ENCODE data around the gene CMC1. TPM values are rescaled to one million over a fixed set of nuclear protein-coding genes. Genes with fewer than 3 reads are reported as not detected.

CMC1 gene
- total RNA-seq, 4 donors from 2014 or later, result 7.0 to 39.6 (median 16.1) TPM

GRCh38 chr3:28343144-28343543 lies 101.7 kb downstream of the CMC1 start:
- H3K27me3 ChIP-seq, result no peaks in the 10 kb centered on the region
- H3K4me3 ChIP-seq, result no peak overlapping the region
- no peaks in the 10 kb centered on the region for H3K9me3 ChIP-seq
- no peak overlapping the region for H3K27ac ChIP-seq
- TF ChIP-seq CTCF (IDR thresholded peaks at IDR 0.05) (peak in 1 of 6 experiments; percentile 5), POLR2A (IDR thresholded peaks at IDR 0.05) (no peak)
- H3K4me1 ChIP-seq, result peaks cover 0 to 30% (median 0%) of the 10 kb centered on the region in 4 donors
- peaks cover 0 to 19% (median 0%) of the 10 kb centered on the region in 3 donors for H3K36me3 ChIP-seq
- no peak for DNase-seq

GRCh38 chr3:28345690-28346089 lies 104.3 kb downstream of the CMC1 start:
- no peak overlapping the region for H3K27ac ChIP-seq
- DNase-seq, result no peak
- no peaks in the 10 kb centered on the region for H3K9me3 ChIP-seq
- H3K4me1 ChIP-seq, result peaks cover 0 to 39% (median 0%) of the 10 kb centered on the region in 4 donors
- H3K36me3 ChIP-seq, result no peaks in the 10 kb centered on the region
- no peaks in the 10 kb centered on the region for H3K27me3 ChIP-seq
- H3K4me3 ChIP-seq, result no peak overlapping the region
- TF ChIP-seq POLR2A (IDR thresholded peaks at IDR 0.05) (no peak), CTCF (IDR thresholded peaks at IDR 0.05) (no peak)

- H3K27me3 ChIP-seq, result no peaks in the 10 kb centered on the region
- H3K27ac ChIP-seq, result peak overlapping the region; percentile 93 to 96 (median 95)
- DNase-seq, result no peak
- no peak for TF ChIP-seq CTCF (IDR thresholded peaks at IDR 0.05)
- H3K36me3 ChIP-seq, result no peaks in the 10 kb centered on the region
- no peaks in the 10 kb centered on the region for H3K9me3 ChIP-seq
- H3K4me1 ChIP-seq, result peaks cover 0 to 37% (median 0%) of the 10 kb centered on the region in 4 donors
- H3K4me3 ChIP-seq, result peak overlapping the region; percentile 71 to 90 (median 78)
These were observed 106.2 kb downstream of the CMC1 start for GRCh38 chr3:28347374-28348264.

GRCh38 chr3:28348265-28348628 lies 106.8 kb downstream of the CMC1 start:
- peak overlapping the region; percentile 71 to 90 (median 78) for H3K4me3 ChIP-seq
- TF ChIP-seq POLR2A (IDR thresholded peaks at IDR 0.05), result no peak
- no peak for TF ChIP-seq CTCF (IDR thresholded peaks at IDR 0.05)
- H3K4me1 ChIP-seq, result peaks cover 0 to 31% (median 0%) of the 10 kb centered on the region in 4 donors

GRCh38 chr3:28348629-28349468 lies 107.4 kb downstream of the CMC1 start, which contains the start of the genes AZI2 and ZCWPW2:
Gene AZI2 (minus strand): TSS chr3:28348824. CDS start chr3:28340617, 8,207 bp downstream.
Gene ZCWPW2 (plus strand): TSS chr3:28348721. CDS start chr3:28413069, 64,348 bp downstream.
- H3K4me1 ChIP-seq, result peaks cover 0 to 30% (median 0%) of the 10 kb centered on the region in 4 donors
- TF ChIP-seq CTCF (IDR thresholded peaks at IDR 0.05), result peak in 2 of 6 experiments; percentile 23 to 31
- peak; percentile 52 to 83 for TF ChIP-seq POLR2A (IDR thresholded peaks at IDR 0.05)
- no peaks in the 10 kb centered on the region for H3K27me3 ChIP-seq
- no peaks in the 10 kb centered on the region for H3K9me3 ChIP-seq
- H3K27ac ChIP-seq, result peak within 1 kb of the TSS; percentile 93 to 96 (median 95)
- no peaks in the 10 kb centered on the region for H3K36me3 ChIP-seq
- peak within 1 kb of the TSS; percentile 71 to 90 (median 78) for H3K4me3 ChIP-seq
- peak; percentile 90 to 97 (median 96) for DNase-seq

More at GRCh38 chr3:28348265-28348628, 106.8 kb downstream of the CMC1 start:
- Histone ChIP-seq H3K27ac (peak overlapping the region; percentile 93 to 96 (median 95)), H3K9me3 (no peaks in the 10 kb centered on the region), H3K36me3 (no peaks in the 10 kb centered on the region), H3K27me3 (no peaks in the 10 kb centered on the region)
- DNase-seq, result no peak

Data from Peyer's patch (tissue), 4 donors.